HG03135 (cell line): ENCODE results near the gene TESK2.
"Not testable (repeated sequence)": the region's sequence is repeated elsewhere in the genome, so short reads cannot be mapped to it uniquely, and the experiment has no call there.

Source experiments
- ATAC-seq: cut with Tn5 transposase; IDR thresholded peaks from one replicate; pipeline ENCODE4 v1.9.1; 2021; ENCODE audit warnings: mild to moderate bottlenecking, moderate library complexity; ENCODE audit not compliant: unreplicated experiment

The TESK2 gene

GRCh38 chr1:45414746-45415145 lies 76.2 kb downstream of the TESK2 start:
- no peak for ATAC-seq

- ATAC-seq, result no peak
Observed at GRCh38 chr1:45412899-45413298, 78.1 kb downstream of the TESK2 start.

- ATAC-seq, result no peak
Observed at GRCh38 chr1:45411510-45411899, 79.5 kb downstream of the TESK2 start.

GRCh38 chr1:45410850-45411509 lies 80.0 kb downstream of the TESK2 start:
- ATAC-seq, result no peak

- ATAC-seq, result no peak
Observed at GRCh38 chr1:45409276-45409675, 81.7 kb downstream of the TESK2 start.

- ATAC-seq, result no peak
Observed at GRCh38 chr1:45407629-45408287, 83.2 kb downstream of the TESK2 start.

GRCh38 chr1:45405636-45406035 lies 85.3 kb downstream of the TESK2 start:
- ATAC-seq, result no peak

GRCh38 chr1:45403718-45404117 lies 87.2 kb downstream of the TESK2 start:
- no peak for ATAC-seq

GRCh38 chr1:45403298-45403697 lies 87.7 kb downstream of the TESK2 start:
- ATAC-seq, result no peak

- ATAC-seq, result no peak
Observed at GRCh38 chr1:45401524-45401923, 89.4 kb downstream of the TESK2 start.

GRCh38 chr1:45400049-45400448 lies 90.9 kb downstream of the TESK2 start:
- no peak for ATAC-seq

GRCh38 chr1:45397285-45397684 lies 93.7 kb downstream of the TESK2 start:
- no peak for ATAC-seq

GRCh38 chr1:45395582-45395981 lies 95.4 kb downstream of the TESK2 start:
- ATAC-seq, result no peak

GRCh38 chr1:45395051-45395450 lies 95.9 kb downstream of the TESK2 start:
- ATAC-seq, result no peak

GRCh38 chr1:45394342-45394741 lies 96.6 kb downstream of the TESK2 start:
- peak; percentile 70 for ATAC-seq

GRCh38 chr1:45393718-45394302 lies 97.2 kb downstream of the TESK2 start:
- peak; percentile 59 for ATAC-seq

GRCh38 chr1:45386219-45386618 lies 104.7 kb downstream of the TESK2 start:
- ATAC-seq, result no peak

- ATAC-seq, result no peak
Observed at GRCh38 chr1:45385302-45385701, 105.7 kb downstream of the TESK2 start.

- not testable (repeated sequence) for ATAC-seq
Observed at GRCh38 chr1:45384213-45384612, 106.8 kb downstream of the TESK2 start.

GRCh38 chr1:45383191-45383590 lies 107.8 kb downstream of the TESK2 start:
- ATAC-seq, result no peak

- no peak for ATAC-seq
Observed at GRCh38 chr1:45381243-45381642, 109.7 kb downstream of the TESK2 start.

GRCh38 chr1:45380730-45381129 lies 110.2 kb downstream of the TESK2 start:
- no peak for ATAC-seq
